HG02763 (cell line): ENCODE data around the gene TSHZ2.
"Not testable (repeated sequence)": the region's sequence is repeated elsewhere in the genome, so short reads cannot be mapped to it uniquely, and the experiment has no call there.

Source experiments
- ATAC-seq: cut with Tn5 transposase; IDR thresholded peaks from one replicate; pipeline ENCODE4 v1.9.1; 2021; ENCODE audit warnings: mild to moderate bottlenecking, moderate library complexity; ENCODE audit not compliant: unreplicated experiment

The TSHZ2 gene

GRCh38 chr20:53301869-53302268, 329.7 kb downstream of the TSHZ2 start:
- no peak for ATAC-seq

DNA sequence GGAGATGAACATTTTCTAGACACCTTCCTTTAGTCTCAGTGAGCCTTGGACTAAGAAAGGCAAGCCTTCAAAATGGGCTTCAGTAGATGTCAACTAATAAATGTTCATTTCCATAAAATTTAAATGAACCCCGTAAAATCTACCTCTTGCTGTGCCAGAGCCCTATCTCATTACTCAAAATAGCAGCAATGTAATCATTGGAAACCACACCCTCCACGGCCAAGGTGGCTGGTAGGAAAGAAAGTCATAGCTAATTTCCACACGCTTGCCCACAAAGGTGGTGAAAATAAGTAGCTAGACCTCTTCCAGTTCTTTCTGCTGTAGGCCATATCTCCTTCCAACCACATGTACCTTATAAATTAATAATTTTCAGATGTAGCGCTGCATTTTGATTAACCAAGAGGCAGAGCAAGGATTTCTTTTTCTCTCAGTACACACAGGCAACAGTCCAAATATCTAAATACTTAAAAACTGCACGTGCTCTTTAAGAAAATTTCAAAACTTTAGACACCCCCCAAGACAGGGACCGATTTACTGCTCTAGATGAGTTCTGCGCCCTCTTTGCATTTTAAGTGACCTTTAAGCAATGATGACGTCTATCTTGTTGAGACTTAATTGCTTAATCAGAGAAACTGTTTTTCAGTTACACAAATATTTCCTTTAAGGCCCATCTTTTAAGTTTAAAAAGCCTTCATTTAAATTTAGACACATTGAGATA, 330.7 kb downstream of the TSHZ2 start:
- no peak for ATAC-seq

DNA sequence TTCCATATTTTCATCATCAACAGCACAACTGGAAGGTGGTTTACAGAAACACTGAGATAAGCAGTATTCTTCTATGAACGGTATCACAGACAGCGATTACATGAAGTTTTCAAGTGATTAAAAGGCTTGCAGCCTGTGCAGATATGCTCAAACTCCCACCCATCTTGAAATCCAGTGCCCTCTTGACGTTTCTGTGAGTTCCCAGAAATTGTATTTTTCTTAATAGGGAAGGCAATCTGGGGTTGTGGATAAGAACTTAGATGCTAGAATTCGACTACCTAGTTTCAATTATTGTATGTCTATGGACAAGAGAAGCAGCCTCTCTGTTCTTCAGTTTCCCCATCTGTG, 331.2 kb downstream of the TSHZ2 start:
- ATAC-seq, result no peak

DNA sequence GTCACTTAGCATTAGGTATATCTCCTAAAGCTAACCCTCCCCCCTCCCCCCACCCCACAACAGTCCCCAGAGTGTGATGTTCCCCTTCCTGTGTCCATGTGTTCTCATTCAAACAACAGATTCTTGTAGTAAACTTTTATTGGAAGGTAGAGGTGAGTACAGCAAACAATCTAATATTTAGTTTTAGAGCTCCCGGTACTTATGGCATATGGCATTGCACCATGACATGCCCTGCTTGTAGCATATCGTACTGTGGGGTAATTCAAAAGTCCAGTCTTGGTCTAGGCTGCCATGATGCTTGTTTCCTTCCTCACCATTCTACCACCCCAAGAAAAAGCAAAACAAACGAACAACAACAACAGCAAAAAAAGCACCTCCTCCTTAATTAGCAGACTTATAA, 332.0 kb downstream of the TSHZ2 start:
- ATAC-seq, result no peak

DNA sequence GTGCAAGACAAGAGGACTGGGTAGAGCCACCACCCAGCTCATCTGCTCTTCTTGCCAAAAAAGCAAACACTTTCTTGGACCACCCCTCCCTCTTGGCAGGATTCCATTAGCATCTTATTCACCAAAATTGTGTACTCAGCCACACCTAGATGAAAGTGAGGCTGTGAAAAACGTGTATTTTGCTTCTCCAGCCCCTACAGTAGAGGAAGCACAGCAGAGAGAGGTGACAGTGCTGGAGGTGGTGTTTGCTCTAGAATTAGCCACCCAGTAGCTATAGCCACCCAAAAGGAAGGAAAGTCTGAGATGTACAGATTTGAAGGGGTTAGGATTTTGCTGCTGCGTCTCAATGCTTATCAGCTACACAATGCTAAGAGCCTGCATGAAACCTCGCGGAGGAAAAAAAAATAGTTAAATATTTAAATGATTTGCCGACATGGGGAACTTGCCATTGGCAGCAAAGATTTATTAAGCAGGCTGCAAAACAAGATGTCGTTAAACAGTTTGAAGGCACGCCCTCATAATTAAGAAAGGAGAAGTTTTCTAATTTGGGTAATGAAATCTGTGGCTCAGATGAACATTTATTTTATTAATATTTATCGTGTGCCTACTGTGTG, 334.1 kb downstream of the TSHZ2 start:
- ATAC-seq, result no peak

DNA sequence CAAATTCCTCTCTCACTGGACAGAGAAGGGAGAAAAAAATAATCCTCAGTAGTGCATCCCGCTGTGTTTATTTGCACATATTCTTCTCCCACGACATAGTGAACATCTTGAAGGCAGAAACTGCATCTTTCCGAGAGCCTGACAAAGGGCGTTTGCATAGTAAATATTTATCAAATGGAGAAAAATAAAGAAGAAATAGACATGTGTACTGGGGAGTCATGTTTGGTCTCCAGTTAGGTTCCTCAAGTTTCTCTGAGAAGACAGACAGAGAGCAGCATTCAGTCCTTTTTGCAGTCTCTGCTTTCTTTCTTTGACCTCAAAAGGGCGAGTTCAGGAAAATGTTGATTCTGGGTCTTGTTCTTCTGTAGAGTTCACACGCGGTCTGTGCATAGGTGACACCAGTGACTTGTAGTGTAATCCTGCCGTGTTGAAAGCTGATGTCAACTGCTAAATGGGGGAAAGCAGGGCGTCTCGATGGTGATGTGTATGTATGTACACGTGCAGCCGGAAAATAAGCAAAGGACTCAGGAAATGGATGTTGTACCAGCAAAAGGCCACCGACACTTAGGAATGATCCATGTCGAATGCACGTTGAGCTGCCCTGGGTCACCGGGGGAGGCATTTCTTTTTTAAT, 335.9 kb downstream of the TSHZ2 start:
- no peak for ATAC-seq

- no peak for ATAC-seq
Observed at GRCh38 chr20:53309515-53309914, 337.4 kb downstream of the TSHZ2 start.

GRCh38 chr20:53312957-53313356, 340.8 kb downstream of the TSHZ2 start:
- ATAC-seq, result no peak

GRCh38 chr20:53316206-53316937, 344.2 kb downstream of the TSHZ2 start:
- ATAC-seq, result no peak

- no peak for ATAC-seq
Observed at GRCh38 chr20:53319200-53319599, 347.0 kb downstream of the TSHZ2 start.

- ATAC-seq, result no peak
Observed at GRCh38 chr20:53319716-53320115, 347.6 kb downstream of the TSHZ2 start.

DNA sequence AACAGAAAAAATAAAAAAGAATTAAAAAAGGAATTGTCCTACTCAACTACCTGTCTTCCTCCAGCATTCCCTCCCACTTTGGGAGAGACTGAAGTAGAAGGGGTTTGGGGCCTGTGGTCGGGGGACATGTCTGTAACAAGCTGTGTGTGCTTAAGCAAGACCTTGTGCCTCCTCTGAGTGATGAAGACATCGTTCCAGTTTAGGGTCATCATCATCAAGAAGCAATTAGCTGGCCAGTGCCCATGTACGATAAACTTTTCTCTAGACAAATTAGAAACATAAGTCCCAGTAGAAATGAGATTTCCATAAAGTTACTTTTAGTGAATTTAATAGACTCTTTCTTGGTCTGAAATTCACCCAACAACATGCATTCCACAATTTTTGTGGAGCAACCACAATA, 348.5 kb downstream of the TSHZ2 start:
- ATAC-seq, result no peak

- no peak for ATAC-seq
Observed at GRCh38 chr20:53321596-53321995, 349.4 kb downstream of the TSHZ2 start.

- no peak for ATAC-seq
Observed at GRCh38 chr20:53322651-53323050, 350.5 kb downstream of the TSHZ2 start.

DNA sequence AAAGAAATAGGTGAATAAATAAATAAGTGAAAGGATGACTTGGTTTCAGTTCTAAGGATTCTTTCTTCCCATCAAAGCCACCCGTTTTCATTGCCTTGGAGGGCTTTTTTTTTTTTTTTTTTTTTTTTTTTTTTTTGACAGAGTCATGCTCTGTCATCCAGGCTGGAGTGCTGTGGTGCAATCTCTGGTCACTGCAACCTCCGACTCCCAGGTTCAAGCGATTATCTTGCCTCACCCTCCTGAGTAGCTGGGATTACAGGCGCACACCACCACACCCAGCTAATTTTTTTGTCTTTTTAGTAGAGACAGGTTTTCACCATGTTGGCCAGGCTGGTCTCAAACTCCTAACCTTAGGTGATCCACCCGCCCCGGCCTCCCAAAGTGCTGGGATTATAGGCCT, 351.3 kb downstream of the TSHZ2 start:
- not testable (repeated sequence) for ATAC-seq

GRCh38 chr20:53324816-53325215, 352.7 kb downstream of the TSHZ2 start:
- no peak for ATAC-seq

GRCh38 chr20:53328961-53329360, 356.8 kb downstream of the TSHZ2 start:
- no peak for ATAC-seq

DNA sequence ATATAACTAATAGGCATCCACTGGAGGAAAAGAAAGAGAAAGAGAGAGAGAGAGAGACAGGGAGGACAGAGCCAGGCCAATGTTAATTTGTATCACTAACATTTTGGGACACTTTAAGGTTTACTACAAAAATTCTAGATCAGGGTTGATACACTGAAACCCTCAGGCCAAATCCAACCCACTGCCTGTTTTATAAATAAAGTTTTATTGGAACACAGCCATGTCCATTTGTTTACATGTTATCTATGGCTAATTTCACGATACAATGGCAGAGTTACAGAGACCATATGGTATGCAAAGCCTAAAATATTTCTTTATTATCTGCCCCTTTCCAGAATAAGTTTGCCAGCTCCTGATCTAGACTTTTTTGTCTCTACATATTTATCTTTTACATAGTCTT, 357.6 kb downstream of the TSHZ2 start:
- ATAC-seq, result no peak

GRCh38 chr20:53330601-53331140, 358.5 kb downstream of the TSHZ2 start:
- no peak for ATAC-seq

DNA sequence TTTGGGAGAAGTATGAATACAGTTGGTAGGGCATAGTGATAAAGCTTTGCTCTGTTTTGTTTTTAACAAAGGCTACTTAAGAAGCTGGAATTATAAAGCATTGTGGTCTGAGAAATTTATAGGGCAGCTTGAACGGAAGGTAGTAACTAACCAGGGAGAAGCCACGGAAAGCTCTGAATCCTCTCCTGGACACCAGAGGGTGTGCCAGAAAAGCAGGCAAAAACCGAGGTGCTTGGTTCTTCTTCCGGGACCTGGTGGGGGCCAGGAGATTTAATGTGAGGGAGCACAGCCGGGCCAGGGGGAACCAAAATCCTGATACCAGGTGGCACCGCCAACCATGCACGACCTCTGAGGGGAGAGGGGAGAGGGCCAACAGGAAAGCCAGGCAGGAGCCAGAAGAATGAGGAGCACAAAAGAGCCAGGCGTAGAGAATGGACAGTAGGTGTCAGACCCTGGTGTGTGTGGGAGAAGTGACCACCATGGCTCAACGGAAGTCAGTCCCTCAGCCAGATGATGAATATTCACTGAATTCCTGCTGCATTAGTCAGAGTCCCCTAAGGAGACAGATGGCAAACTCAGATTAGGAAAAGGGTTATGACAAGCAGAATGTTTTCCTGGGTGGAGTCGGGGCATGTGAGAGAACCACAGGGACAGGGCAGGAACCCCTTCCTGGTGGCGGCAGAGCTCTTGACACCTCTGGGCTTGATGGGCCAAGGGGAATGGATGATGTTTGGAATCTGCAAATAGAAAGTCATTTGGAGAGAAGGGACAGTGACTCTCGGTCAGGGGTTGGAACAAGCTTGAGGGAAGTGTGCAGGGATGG, 359.2 kb downstream of the TSHZ2 start:
- ATAC-seq, result no peak
